Osteoblast (primary cell): Measurements from ENCODE around the gene LRRC53. TPM values are rescaled to one million over a fixed set of nuclear protein-coding genes. Genes with fewer than 3 reads are reported as not detected.

Experiments used
- DNase-seq: peaks from one replicate; pipeline ENCODE4 v3.0.0; 2011; ENCODE audit warnings: low spot score, mixed read lengths; ENCODE audit not compliant: insufficient read length; ENCODE audit errors: missing footprints
- H2AFZ ChIP-seq: 2 replicates; pipeline ENCODE4 v1.6.0; 2011; ENCODE audit warnings: mild to moderate bottlenecking, low read length
- H3K27ac ChIP-seq: 2 replicates; pipeline ENCODE4 v1.5.1; 2011; ENCODE audit warnings: mild to moderate bottlenecking, low read depth, low read length, moderate library complexity
- H3K27me3 ChIP-seq: 2 replicates; pipeline ENCODE4 v1.6.0; 2012; ENCODE audit warnings: mild to moderate bottlenecking, control low read depth, inconsistent platforms, low read length, moderate library complexity; ENCODE audit not compliant: insufficient read depth
- H3K36me3 ChIP-seq: 2 replicates; pipeline ENCODE4 v1.5.1; 2011; ENCODE audit warnings: mild to moderate bottlenecking, low read length, control low read depth, moderate library complexity; ENCODE audit not compliant: insufficient read depth
- H3K4me1 ChIP-seq: 2 replicates; pipeline ENCODE4 v1.5.1; 2011; ENCODE audit warnings: mild to moderate bottlenecking, low read length, control low read depth, moderate library complexity; ENCODE audit not compliant: insufficient read depth
- H3K4me2 ChIP-seq: 2 replicates; pipeline ENCODE4 v1.6.0; 2011; ENCODE audit warnings: mild to moderate bottlenecking, low read length; ENCODE audit not compliant: insufficient read depth
- H3K4me3 ChIP-seq: fragments of 200-600 bp; sonication (generic); 3 replicates; pipeline ENCODE4 v1.5.1; 2012; ENCODE audit warnings: mild to moderate bottlenecking, low read length, inconsistent platforms; ENCODE audit not compliant: insufficient read depth
- H3K79me2 ChIP-seq: 2 replicates; pipeline ENCODE4 v1.6.0; 2012; ENCODE audit warnings: mild to moderate bottlenecking, low read length, control low read depth, inconsistent platforms; ENCODE audit not compliant: insufficient read depth
- H3K9me3 ChIP-seq: 2 replicates; pipeline ENCODE4 v1.5.1; 2011; ENCODE audit warnings: low read depth, low read length, control low read depth
- H4K20me1 ChIP-seq: 2 replicates; pipeline ENCODE4 v1.6.0; 2012; ENCODE audit warnings: mild to moderate bottlenecking, low read length, control low read depth; ENCODE audit not compliant: insufficient read depth
- CTCF ChIP-seq: IDR thresholded peaks from 2 replicates; pipeline ENCODE4 v1.5.1; 2011; ENCODE audit warnings: mild to moderate bottlenecking, low read depth, low read length, moderate library complexity; ENCODE audit errors: extremely low read depth
- total RNA-seq: library from RNA; depleted of rRNA; stranded (reverse); fragments of >200 nt; gene quantifications from 2 replicates; pipeline ENCODE4 v1.2.3, GENCODE V29; 2012

Gene LRRC53
- total RNA-seq, 1 donor: not detected

GRCh38 chr1:74470936-74471335 is 41.5 kb downstream of the LRRC53 start:
- no peak for TF ChIP-seq CTCF
- Histone ChIP-seq H3K4me3 (no peak overlapping the region), H3K27me3 (no peaks in the 10 kb centered on the region), H4K20me1 (no peaks in the 10 kb centered on the region), H3K9me3 (no peaks in the 10 kb centered on the region), H3K27ac (no peak overlapping the region), H2AFZ (peak overlapping the region; percentile 50), H3K79me2 (no peaks in the 10 kb centered on the region), H3K4me1 (no peaks in the 10 kb centered on the region), H3K36me3 (no peaks in the 10 kb centered on the region), H3K4me2 (no peak overlapping the region)
- DNase-seq: no peak

GRCh38 chr1:74470251-74470650 is 42.2 kb downstream of the LRRC53 start:
- no peak overlapping the region for H2AFZ ChIP-seq
- no peak for TF ChIP-seq CTCF
- no peaks in the 10 kb centered on the region for H3K9me3 ChIP-seq
- H3K27me3 ChIP-seq: no peaks in the 10 kb centered on the region
- H3K79me2 ChIP-seq: no peaks in the 10 kb centered on the region
- H3K36me3 ChIP-seq: no peaks in the 10 kb centered on the region
- no peaks in the 10 kb centered on the region for H4K20me1 ChIP-seq
- no peak overlapping the region for H3K27ac ChIP-seq
- no peak overlapping the region for H3K4me2 ChIP-seq
- H3K4me3 ChIP-seq: no peak overlapping the region
- no peak for DNase-seq
- no peaks in the 10 kb centered on the region for H3K4me1 ChIP-seq

- no peak overlapping the region for H3K4me2 ChIP-seq
- no peak overlapping the region for H3K4me3 ChIP-seq
- no peak overlapping the region for H3K27ac ChIP-seq
- no peak overlapping the region for H2AFZ ChIP-seq
- TF ChIP-seq CTCF: peak; percentile 55
- no peaks in the 10 kb centered on the region for H4K20me1 ChIP-seq
- no peaks in the 10 kb centered on the region for H3K4me1 ChIP-seq
- no peaks in the 10 kb centered on the region for H3K36me3 ChIP-seq
- DNase-seq: peak; percentile 81
- H3K9me3 ChIP-seq: no peaks in the 10 kb centered on the region
- H3K79me2 ChIP-seq: no peaks in the 10 kb centered on the region
- H3K27me3 ChIP-seq: no peaks in the 10 kb centered on the region
Observed at GRCh38 chr1:74468982-74469603, 43.3 kb downstream of the LRRC53 start.

GRCh38 chr1:74467786-74468377 is 44.5 kb downstream of the LRRC53 start:
- no peak for TF ChIP-seq CTCF
- no peak for DNase-seq
- Histone ChIP-seq H3K27ac (no peak overlapping the region), H4K20me1 (no peaks in the 10 kb centered on the region), H2AFZ (no peak overlapping the region), H3K9me3 (no peaks in the 10 kb centered on the region), H3K36me3 (no peaks in the 10 kb centered on the region), H3K4me2 (no peak overlapping the region), H3K79me2 (no peaks in the 10 kb centered on the region), H3K4me3 (no peak overlapping the region), H3K27me3 (no peaks in the 10 kb centered on the region), H3K4me1 (no peaks in the 10 kb centered on the region)
